Neural cell (in vitro differentiated cells): ENCODE results near the gene SNPH.

Experiments used
- EP300 ChIP-seq: fragments of 450-650 bp; conservative IDR thresholded peaks from 2 replicates; pipeline ENCODE4 v1.6.1; 2014; ENCODE audit warnings: antibody characterized with exemption, mild to moderate bottlenecking, moderate library complexity; ENCODE audit not compliant: poor library complexity, severe bottlenecking
- EZH2 ChIP-seq: fragments of 200-600, 300-800 bp; shearing (Covaris generic), sonication (generic); IDR thresholded peaks from 2 replicates; pipeline ENCODE4 v1.6.1; 2014; ENCODE audit warnings: antibody characterized with exemption, low read length, borderline replicate concordance, mild to moderate bottlenecking; ENCODE audit not compliant: insufficient read depth, poor library complexity, severe bottlenecking
- MXI1 ChIP-seq: fragments of 450-650 bp; conservative IDR thresholded peaks from 2 replicates; pipeline ENCODE4 v1.6.1; 2014; ENCODE audit warnings: antibody characterized with exemption, mild to moderate bottlenecking; ENCODE audit not compliant: poor library complexity, severe bottlenecking
- POLR2AphosphoS5 ChIP-seq: IDR thresholded peaks from 2 replicates; pipeline ENCODE4 v1.6.1; 2012
- RAD21 ChIP-seq: fragments of 450-650 bp; conservative IDR thresholded peaks from 2 replicates; pipeline ENCODE4 v1.6.1; 2014; ENCODE audit warnings: antibody characterized with exemption, mild to moderate bottlenecking, moderate library complexity
- SMC3 ChIP-seq: fragments of 450-650 bp; conservative IDR thresholded peaks from 2 replicates; pipeline ENCODE4 v1.6.1; 2014; ENCODE audit warnings: antibody characterized with exemption, mild to moderate bottlenecking, moderate library complexity; ENCODE audit not compliant: poor library complexity
- TF ChIP-seq, protein P1 (sequence below): fragments of 450-650 bp; IDR thresholded peaks from 2 replicates; pipeline ENCODE4 v1.5.1; 2014; ENCODE audit warnings: antibody characterized with exemption, mild to moderate bottlenecking, moderate library complexity; ENCODE audit not compliant: poor library complexity, severe bottlenecking
- TF ChIP-seq, protein P2 (sequence below): IDR thresholded peaks from 2 replicates; pipeline ENCODE4 v1.6.1; 2012; ENCODE audit warnings: borderline replicate concordance

DNA sequence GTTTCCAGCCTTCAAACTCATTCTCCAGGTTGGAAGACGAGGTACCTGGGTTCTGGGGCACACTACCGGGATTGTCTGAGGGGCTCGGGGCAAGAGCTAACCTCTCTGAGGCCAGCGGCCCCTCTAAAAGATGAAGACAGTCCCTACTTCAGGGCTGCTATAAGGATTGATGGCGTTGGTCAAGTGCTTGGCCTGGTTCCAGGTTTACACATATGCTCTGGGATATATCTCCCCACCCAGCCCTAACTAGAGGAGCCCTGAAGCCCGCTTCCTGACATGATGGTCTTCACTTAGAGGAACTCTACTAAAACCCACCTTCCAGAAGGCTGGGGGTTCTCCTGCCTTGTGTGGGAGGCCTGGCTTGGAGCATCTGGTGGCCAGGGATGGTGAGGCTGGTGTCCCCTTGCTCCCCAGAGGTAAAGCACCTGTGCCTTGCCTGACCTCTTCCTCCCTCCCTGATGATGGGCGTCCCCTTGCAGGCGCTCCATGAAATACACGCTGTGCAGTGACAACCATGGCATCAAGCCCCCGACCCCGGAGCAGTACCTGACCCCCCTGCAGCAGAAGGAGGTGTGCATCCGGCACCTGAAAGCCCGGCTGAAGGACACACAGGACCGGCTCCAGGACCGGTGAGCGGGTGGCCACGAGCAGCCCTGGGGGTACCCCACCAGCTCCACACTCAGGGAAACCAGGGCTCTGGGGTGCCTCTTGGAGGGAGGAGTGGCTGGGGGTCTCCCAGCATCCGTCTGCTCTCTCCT, 34.2 kb downstream of the SNPH start:
- TF ChIP-seq MXI1 (no peak), EZH2 (no peak), SMC3 (no peak), POLR2AphosphoS5 (no peak), EP300 (no peak), RAD21 (no peak)
- TF ChIP-seq, protein P1, sequence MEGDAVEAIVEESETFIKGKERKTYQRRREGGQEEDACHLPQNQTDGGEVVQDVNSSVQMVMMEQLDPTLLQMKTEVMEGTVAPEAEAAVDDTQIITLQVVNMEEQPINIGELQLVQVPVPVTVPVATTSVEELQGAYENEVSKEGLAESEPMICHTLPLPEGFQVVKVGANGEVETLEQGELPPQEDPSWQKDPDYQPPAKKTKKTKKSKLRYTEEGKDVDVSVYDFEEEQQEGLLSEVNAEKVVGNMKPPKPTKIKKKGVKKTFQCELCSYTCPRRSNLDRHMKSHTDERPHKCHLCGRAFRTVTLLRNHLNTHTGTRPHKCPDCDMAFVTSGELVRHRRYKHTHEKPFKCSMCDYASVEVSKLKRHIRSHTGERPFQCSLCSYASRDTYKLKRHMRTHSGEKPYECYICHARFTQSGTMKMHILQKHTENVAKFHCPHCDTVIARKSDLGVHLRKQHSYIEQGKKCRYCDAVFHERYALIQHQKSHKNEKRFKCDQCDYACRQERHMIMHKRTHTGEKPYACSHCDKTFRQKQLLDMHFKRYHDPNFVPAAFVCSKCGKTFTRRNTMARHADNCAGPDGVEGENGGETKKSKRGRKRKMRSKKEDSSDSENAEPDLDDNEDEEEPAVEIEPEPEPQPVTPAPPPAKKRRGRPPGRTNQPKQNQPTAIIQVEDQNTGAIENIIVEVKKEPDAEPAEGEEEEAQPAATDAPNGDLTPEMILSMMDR, result no peak
- TF ChIP-seq, protein P2, sequence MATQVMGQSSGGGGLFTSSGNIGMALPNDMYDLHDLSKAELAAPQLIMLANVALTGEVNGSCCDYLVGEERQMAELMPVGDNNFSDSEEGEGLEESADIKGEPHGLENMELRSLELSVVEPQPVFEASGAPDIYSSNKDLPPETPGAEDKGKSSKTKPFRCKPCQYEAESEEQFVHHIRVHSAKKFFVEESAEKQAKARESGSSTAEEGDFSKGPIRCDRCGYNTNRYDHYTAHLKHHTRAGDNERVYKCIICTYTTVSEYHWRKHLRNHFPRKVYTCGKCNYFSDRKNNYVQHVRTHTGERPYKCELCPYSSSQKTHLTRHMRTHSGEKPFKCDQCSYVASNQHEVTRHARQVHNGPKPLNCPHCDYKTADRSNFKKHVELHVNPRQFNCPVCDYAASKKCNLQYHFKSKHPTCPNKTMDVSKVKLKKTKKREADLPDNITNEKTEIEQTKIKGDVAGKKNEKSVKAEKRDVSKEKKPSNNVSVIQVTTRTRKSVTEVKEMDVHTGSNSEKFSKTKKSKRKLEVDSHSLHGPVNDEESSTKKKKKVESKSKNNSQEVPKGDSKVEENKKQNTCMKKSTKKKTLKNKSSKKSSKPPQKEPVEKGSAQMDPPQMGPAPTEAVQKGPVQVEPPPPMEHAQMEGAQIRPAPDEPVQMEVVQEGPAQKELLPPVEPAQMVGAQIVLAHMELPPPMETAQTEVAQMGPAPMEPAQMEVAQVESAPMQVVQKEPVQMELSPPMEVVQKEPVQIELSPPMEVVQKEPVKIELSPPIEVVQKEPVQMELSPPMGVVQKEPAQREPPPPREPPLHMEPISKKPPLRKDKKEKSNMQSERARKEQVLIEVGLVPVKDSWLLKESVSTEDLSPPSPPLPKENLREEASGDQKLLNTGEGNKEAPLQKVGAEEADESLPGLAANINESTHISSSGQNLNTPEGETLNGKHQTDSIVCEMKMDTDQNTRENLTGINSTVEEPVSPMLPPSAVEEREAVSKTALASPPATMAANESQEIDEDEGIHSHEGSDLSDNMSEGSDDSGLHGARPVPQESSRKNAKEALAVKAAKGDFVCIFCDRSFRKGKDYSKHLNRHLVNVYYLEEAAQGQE, result no peak
